ENCODE measurements around the gene KCNS1.

The KCNS1 gene

GRCh38 chr20:45058168-45058850, 42.6 kb downstream of the KCNS1 start:
- TF ChIP-seq FOXM1 (IDR thresholded peaks at IDR 0.05; ENCODE audit: borderline replicate concordance) (no peak), NFRKB (IDR thresholded peaks at IDR 0.05) (no peak), CTBP1 (IDR thresholded peaks at IDR 0.05; ENCODE audit: borderline replicate concordance) (no peak), L3MBTL2 (conservative IDR thresholded peaks at IDR 0.05) (no peak)
- ChIA-PET POLR2A (no interaction called here), CTCF (interaction anchor here (0.7 to 0.9 kb wide), 2 partner anchors 14 to 38 kb away, joined by 3 to 5 read pairs; no protein-coding TSS in a partner anchor)
- no peak for DNase-seq (ENCODE audit: extremely low spot score)

GRCh38 chr20:45056473-45057173, 44.3 kb downstream of the KCNS1 start:
- no peak for TF ChIP-seq HDGF (IDR thresholded peaks at IDR 0.05; ENCODE audit: borderline replicate concordance)
- no peak for TF ChIP-seq NFRKB (IDR thresholded peaks at IDR 0.05)
- TF ChIP-seq SP1 (IDR thresholded peaks at IDR 0.05) = no peak
- TF ChIP-seq SUZ12 (IDR thresholded peaks at IDR 0.05) = no peak
- TF ChIP-seq LEF1 (IDR thresholded peaks at IDR 0.05; ENCODE audit: borderline replicate concordance) = no peak
- no peak for TF ChIP-seq TARDBP (IDR thresholded peaks at IDR 0.05)
- TF ChIP-seq ARNT (IDR thresholded peaks at IDR 0.05) = no peak
- TF ChIP-seq, protein P1, sequence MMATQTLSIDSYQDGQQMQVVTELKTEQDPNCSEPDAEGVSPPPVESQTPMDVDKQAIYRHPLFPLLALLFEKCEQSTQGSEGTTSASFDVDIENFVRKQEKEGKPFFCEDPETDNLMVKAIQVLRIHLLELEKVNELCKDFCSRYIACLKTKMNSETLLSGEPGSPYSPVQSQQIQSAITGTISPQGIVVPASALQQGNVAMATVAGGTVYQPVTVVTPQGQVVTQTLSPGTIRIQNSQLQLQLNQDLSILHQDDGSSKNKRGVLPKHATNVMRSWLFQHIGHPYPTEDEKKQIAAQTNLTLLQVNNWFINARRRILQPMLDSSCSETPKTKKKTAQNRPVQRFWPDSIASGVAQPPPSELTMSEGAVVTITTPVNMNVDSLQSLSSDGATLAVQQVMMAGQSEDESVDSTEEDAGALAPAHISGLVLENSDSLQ (IDR thresholded peaks at IDR 0.05) = no peak
- no peak for TF ChIP-seq L3MBTL2 (conservative IDR thresholded peaks at IDR 0.05)
- TF ChIP-seq FOXK2 (IDR thresholded peaks at IDR 0.05) = no peak
- TF ChIP-seq FOXM1 (IDR thresholded peaks at IDR 0.05; ENCODE audit: borderline replicate concordance) = no peak
- POLR2A ChIA-PET = no interaction called here
- CTCF ChIA-PET = interaction anchor here (0.5 kb wide), 1 partner anchor 37 kb away, joined by 3 read pairs; no protein-coding TSS in a partner anchor
- DNase-seq (ENCODE audit: extremely low spot score) = no peak

GRCh38 chr20:45055056-45055455, 45.9 kb downstream of the KCNS1 start:
- DNase-seq (ENCODE audit: extremely low spot score) = no peak
- CTCF ChIA-PET = interaction anchor here (1.6 kb wide), 1 partner anchor 11 kb away, joined by 5 read pairs; no protein-coding TSS in a partner anchor

DNA sequence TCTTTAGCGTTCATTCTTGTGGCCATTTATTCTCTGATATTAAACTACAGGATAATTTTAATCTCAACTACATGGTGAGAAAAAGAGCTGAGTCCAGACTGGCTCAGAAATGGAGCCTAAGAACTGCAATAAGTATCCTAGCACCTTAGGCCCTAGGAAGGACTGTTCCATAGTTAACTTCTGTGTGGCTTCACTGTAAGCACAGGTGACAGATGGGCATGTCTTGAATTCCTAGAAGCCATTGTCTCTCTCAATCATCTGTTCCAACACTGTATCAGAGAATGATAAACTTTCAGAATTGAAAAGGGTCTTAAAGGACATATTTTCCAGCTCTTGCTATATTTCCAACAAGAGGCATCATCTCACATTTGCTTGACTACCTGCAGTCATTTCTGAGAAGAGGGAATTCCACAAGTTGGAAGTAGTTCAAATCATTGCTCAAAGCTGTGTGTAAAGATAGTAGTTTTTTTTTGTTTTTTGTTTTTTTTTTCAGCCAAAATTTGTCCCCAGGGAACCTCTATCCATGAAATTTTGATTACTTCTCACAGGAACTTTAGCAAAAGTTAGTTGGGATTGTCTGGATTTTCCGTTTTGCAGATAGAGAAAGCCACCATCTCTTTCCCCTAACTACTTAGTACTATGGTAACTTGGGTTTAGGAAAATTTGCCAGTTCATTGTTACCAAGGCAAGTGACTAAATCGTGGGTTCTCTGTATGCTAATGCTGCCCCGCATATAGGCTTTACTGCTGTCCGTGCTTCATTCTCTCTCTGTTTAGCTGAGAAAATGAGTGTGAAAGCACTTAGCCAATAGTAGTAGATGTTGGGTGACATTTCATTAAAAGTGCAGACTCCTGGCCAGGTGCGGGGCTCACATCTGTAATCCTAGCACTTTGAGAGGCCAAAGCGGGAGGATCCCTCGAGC, 47.2 kb downstream of the KCNS1 start:
- TF ChIP-seq HDGF (IDR thresholded peaks at IDR 0.05; ENCODE audit: borderline replicate concordance) = no peak
- TF ChIP-seq LEF1 (IDR thresholded peaks at IDR 0.05; ENCODE audit: borderline replicate concordance) = no peak
- TF ChIP-seq TARDBP (IDR thresholded peaks at IDR 0.05) = no peak
- TF ChIP-seq BHLHE40 (IDR thresholded peaks at IDR 0.05; ENCODE audit: borderline replicate concordance) = no peak
- no peak for TF ChIP-seq ELF4 (IDR thresholded peaks at IDR 0.05)
- no peak for TF ChIP-seq SUZ12 (IDR thresholded peaks at IDR 0.05)
- TF ChIP-seq NFRKB (IDR thresholded peaks at IDR 0.05) = no peak
- TF ChIP-seq L3MBTL2 (conservative IDR thresholded peaks at IDR 0.05) = no peak
- no peak for TF ChIP-seq CTBP1 (IDR thresholded peaks at IDR 0.05; ENCODE audit: borderline replicate concordance)
- TF ChIP-seq, protein P1 (IDR thresholded peaks at IDR 0.05) = no peak
- TF ChIP-seq FOXK2 (IDR thresholded peaks at IDR 0.05) = no peak
- no peak for TF ChIP-seq ZNF384 (IDR thresholded peaks at IDR 0.05)
- TF ChIP-seq FOXA1 (IDR thresholded peaks at IDR 0.05) = no peak
- no peak for TF ChIP-seq SP1 (IDR thresholded peaks at IDR 0.05)
- no peak for TF ChIP-seq FOXM1 (IDR thresholded peaks at IDR 0.05; ENCODE audit: borderline replicate concordance)
- TF ChIP-seq ARNT (IDR thresholded peaks at IDR 0.05) = no peak
- ChIA-PET CTCF (interaction anchor here (1.6 kb wide), 1 partner anchor 10 kb away, joined by 5 read pairs; no protein-coding TSS in a partner anchor), POLR2A (no interaction called here)
- no peak for DNase-seq (ENCODE audit: extremely low spot score)

More at GRCh38 chr20:45055056-45055455, 45.9 kb downstream of the KCNS1 start:
- no peak for TF ChIP-seq FOXK2 (IDR thresholded peaks at IDR 0.05)
- no peak for TF ChIP-seq FOXM1 (IDR thresholded peaks at IDR 0.05; ENCODE audit: borderline replicate concordance)
- no peak for TF ChIP-seq LEF1 (IDR thresholded peaks at IDR 0.05; ENCODE audit: borderline replicate concordance)
- no peak for TF ChIP-seq FOXA1 (IDR thresholded peaks at IDR 0.05)
- TF ChIP-seq TARDBP (IDR thresholded peaks at IDR 0.05) = no peak
- TF ChIP-seq BHLHE40 (IDR thresholded peaks at IDR 0.05; ENCODE audit: borderline replicate concordance) = no peak
- no peak for TF ChIP-seq SP1 (IDR thresholded peaks at IDR 0.05)
- TF ChIP-seq CTBP1 (IDR thresholded peaks at IDR 0.05; ENCODE audit: borderline replicate concordance) = no peak
- TF ChIP-seq SUZ12 (IDR thresholded peaks at IDR 0.05) = no peak
- TF ChIP-seq ARNT (IDR thresholded peaks at IDR 0.05) = no peak
- no peak for TF ChIP-seq NFRKB (IDR thresholded peaks at IDR 0.05)
- no peak for TF ChIP-seq L3MBTL2 (conservative IDR thresholded peaks at IDR 0.05)
- TF ChIP-seq ELF4 (IDR thresholded peaks at IDR 0.05) = no peak
- TF ChIP-seq ZNF384 (IDR thresholded peaks at IDR 0.05) = no peak
- TF ChIP-seq, protein P1 (IDR thresholded peaks at IDR 0.05) = no peak
- no peak for TF ChIP-seq HDGF (IDR thresholded peaks at IDR 0.05; ENCODE audit: borderline replicate concordance)
- POLR2A ChIA-PET = no interaction called here

All from HEK293T (cell line).